HL-60 (cell line): Measurements from ENCODE around the gene FSD2.
A peak's percentile ranks its signal among the peaks of the same experiment; 100 is the strongest.

Source experiments
- DNase-seq, 2 experiments: peaks; one replicate each; pipeline ENCODE4 v3.0.0-alpha.2; 2010 to 2020; ENCODE audit warnings: low read depth in 1 of 2, low spot score in 1 of 2
- H3K27ac ChIP-seq: fragments of 250-450 bp; sonication (Bioruptor Pico); replicated peaks from 2 replicates; pipeline ENCODE4 v1.5.1; 2020; ENCODE audit warnings: mild to moderate bottlenecking, moderate library complexity
- H3K27me3 ChIP-seq: fragments of 250-450 bp; sonication (Bioruptor Pico); 2 replicates; pipeline ENCODE4 v1.5.1; 2021; ENCODE audit warnings: mild to moderate bottlenecking, moderate library complexity; ENCODE audit not compliant: insufficient read depth, poor library complexity, severe bottlenecking
- H3K4me3 ChIP-seq: replicated peaks from 2 replicates; pipeline ENCODE4 v1.5.1; 2011; ENCODE audit warnings: mild to moderate bottlenecking, control low read depth, low read length; ENCODE audit not compliant: insufficient read depth
- GABPA ChIP-seq: IDR thresholded peaks from 2 replicates; pipeline ENCODE4 v1.6.1; 2012; ENCODE audit warnings: low read depth
- POLR2AphosphoS5 ChIP-seq: IDR thresholded peaks from 2 replicates; pipeline ENCODE4 v1.6.1; 2012; ENCODE audit warnings: low read depth
- SPI1 ChIP-seq: IDR thresholded peaks from 2 replicates; pipeline ENCODE4 v1.6.1; 2012; ENCODE audit warnings: low read depth, mild to moderate bottlenecking, borderline replicate concordance
- TF ChIP-seq, protein P1 (sequence below): IDR thresholded peaks from 2 replicates; pipeline ENCODE4 v1.6.1; 2012; ENCODE audit warnings: low read depth; ENCODE audit not compliant: insufficient replicate concordance
- TF ChIP-seq, protein P2 (sequence below): IDR thresholded peaks from one replicate; pipeline ENCODE4 v1.5.1; 2011; ENCODE audit warnings: low read length, control low read depth, inconsistent platforms; ENCODE audit not compliant: insufficient read depth

FSD2 gene

DNA sequence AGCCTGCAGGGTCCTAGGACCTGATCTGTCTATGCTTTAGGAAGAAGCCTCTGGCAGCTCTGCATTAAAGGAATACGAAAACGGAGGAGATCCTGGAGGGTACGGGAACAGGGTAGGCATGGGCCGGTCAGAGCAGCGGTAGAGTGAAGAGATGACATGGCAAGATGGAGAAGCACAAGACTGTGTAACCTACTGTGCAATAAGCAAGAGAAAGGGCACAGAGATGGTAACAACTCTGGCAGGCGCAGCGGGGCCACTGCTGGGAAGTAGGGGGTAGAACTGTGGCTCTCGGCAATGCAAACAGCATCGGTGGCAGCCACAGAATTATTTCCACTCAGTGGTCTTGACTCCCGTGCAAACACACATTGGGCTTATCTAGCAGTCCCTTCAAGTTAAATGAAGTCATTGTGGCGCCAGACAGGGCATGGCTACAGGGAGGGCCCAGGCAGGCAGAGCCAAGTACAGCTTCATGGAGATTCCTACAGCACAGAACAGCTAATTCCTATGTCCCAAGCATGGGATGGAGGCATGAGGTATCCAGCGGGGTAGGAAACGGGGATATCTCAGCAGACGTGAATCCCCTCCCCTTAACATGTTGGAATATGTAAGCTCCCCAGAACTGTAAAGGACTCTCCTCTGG, 32.3 kb upstream of the FSD2 start:
- H3K4me3 ChIP-seq: no peak overlapping the region
- no peaks in the 10 kb centered on the region for H3K27me3 ChIP-seq
- H3K27ac ChIP-seq: no peak overlapping the region
- no peak for TF ChIP-seq GABPA
- TF ChIP-seq POLR2AphosphoS5: no peak
- TF ChIP-seq, protein P1, sequence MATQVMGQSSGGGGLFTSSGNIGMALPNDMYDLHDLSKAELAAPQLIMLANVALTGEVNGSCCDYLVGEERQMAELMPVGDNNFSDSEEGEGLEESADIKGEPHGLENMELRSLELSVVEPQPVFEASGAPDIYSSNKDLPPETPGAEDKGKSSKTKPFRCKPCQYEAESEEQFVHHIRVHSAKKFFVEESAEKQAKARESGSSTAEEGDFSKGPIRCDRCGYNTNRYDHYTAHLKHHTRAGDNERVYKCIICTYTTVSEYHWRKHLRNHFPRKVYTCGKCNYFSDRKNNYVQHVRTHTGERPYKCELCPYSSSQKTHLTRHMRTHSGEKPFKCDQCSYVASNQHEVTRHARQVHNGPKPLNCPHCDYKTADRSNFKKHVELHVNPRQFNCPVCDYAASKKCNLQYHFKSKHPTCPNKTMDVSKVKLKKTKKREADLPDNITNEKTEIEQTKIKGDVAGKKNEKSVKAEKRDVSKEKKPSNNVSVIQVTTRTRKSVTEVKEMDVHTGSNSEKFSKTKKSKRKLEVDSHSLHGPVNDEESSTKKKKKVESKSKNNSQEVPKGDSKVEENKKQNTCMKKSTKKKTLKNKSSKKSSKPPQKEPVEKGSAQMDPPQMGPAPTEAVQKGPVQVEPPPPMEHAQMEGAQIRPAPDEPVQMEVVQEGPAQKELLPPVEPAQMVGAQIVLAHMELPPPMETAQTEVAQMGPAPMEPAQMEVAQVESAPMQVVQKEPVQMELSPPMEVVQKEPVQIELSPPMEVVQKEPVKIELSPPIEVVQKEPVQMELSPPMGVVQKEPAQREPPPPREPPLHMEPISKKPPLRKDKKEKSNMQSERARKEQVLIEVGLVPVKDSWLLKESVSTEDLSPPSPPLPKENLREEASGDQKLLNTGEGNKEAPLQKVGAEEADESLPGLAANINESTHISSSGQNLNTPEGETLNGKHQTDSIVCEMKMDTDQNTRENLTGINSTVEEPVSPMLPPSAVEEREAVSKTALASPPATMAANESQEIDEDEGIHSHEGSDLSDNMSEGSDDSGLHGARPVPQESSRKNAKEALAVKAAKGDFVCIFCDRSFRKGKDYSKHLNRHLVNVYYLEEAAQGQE: no peak
- TF ChIP-seq, protein P2, sequence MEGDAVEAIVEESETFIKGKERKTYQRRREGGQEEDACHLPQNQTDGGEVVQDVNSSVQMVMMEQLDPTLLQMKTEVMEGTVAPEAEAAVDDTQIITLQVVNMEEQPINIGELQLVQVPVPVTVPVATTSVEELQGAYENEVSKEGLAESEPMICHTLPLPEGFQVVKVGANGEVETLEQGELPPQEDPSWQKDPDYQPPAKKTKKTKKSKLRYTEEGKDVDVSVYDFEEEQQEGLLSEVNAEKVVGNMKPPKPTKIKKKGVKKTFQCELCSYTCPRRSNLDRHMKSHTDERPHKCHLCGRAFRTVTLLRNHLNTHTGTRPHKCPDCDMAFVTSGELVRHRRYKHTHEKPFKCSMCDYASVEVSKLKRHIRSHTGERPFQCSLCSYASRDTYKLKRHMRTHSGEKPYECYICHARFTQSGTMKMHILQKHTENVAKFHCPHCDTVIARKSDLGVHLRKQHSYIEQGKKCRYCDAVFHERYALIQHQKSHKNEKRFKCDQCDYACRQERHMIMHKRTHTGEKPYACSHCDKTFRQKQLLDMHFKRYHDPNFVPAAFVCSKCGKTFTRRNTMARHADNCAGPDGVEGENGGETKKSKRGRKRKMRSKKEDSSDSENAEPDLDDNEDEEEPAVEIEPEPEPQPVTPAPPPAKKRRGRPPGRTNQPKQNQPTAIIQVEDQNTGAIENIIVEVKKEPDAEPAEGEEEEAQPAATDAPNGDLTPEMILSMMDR: no peak
- TF ChIP-seq SPI1: no peak
- no peak for DNase-seq

DNA sequence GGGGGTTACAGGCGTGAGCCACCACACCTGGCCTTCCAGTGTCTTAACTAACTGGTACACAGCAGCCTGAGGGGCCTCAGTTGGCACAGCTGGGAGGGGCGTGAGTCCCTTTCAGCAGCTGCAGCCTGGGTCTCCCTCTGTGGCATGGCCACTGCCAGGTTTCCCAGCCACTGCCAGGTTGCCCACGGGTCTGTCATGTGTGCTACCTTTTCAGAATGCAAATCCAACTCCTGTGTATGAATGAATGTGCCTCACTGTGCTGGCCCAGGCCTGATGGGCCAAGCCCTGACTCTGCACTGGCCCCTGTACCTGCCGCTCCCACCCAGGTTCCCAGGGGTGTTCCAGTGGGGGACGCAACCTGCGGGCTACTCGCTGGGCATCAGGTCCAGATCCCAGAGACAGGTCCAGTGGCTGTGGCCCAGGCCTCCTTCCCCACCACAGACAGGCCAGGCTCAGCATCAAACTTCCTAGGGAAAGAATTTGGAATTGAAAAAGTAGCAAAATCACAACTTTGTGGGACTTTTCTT, 29.6 kb upstream of the FSD2 start:
- Histone ChIP-seq H3K4me3 (no peak overlapping the region), H3K27me3 (no peaks in the 10 kb centered on the region), H3K27ac (no peak overlapping the region)
- no peak for DNase-seq
- TF ChIP-seq SPI1 (no peak), GABPA (no peak), POLR2AphosphoS5 (no peak)
- TF ChIP-seq, protein P2: no peak
- TF ChIP-seq, protein P1: no peak

DNA sequence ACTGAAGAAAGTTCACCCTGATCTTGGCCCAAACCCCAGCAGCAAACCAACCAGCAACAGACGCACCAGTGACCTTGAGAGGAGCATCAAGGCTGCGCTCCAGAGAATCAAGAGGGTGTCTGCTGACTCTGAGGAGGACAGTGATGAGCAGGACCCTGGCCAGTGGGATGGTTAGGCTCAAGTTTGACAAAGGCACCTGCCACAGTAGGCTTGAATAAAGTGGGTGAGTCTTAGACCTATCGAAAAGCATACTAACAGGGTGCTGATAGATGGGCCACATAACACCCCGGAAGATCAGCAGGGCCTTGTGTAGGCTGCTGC, 27.5 kb upstream of the FSD2 start:
- TF ChIP-seq GABPA (no peak), SPI1 (no peak), POLR2AphosphoS5 (no peak)
- TF ChIP-seq, protein P1: no peak
- TF ChIP-seq, protein P2: no peak
- Histone ChIP-seq H3K27ac (peak overlapping the region; percentile 80), H3K27me3 (no peaks in the 10 kb centered on the region), H3K4me3 (no peak overlapping the region)
- no peak for DNase-seq
